ENCODE results near the gene KLK14. TPM values are rescaled to one million over a fixed set of nuclear protein-coding genes. Genes with fewer than 3 reads are reported as not detected.
A peak's percentile ranks its signal among the peaks of the same experiment; 100 is the strongest.

KLK14 gene
- total and polyA plus RNA-seq, 2 of the 8 experiments (the other 6 are each of a cell fraction or from before 2014, with no cell fraction given), result 0.09 to 1.2 TPM

DNA sequence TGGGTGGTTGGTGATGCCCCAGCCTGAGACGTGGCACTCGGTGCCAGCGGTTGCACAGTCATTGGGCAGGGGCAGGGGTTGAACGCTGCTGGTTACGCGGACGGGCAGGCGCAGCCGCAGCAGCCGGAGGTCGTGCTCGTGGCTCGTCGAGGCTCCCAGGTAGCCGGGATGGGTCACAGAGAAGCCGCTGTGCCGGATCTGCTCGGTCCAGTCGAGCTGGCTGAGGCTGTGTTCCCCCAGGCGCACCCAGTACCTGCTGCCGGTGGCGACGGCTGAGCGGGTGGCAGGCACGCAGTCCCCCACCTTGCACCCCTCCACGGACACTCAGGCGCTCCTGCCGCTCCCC is 50.8 kb downstream of the KLK14 start:
- Histone ChIP-seq H4K20me1 (replicated peaks in 1 of 2; ENCODE audit: control insufficient read depth in 1 of 2, insufficient read depth in 2 of 2, low read length in 2 of 2) (no peaks in the 10 kb centered on the region), H3K14ac (ENCODE audit: insufficient read length) (no peak overlapping the region), H3K9me3 (ENCODE audit: insufficient read depth in 2 of 2, low read depth in 1 of 2, low read length in 1 of 2) (no peaks in the 10 kb centered on the region), H2BK15ac (ENCODE audit: low read length) (no peak overlapping the region), H3K27ac (ENCODE audit: low read depth, low read length) (no peak overlapping the region), H3K56ac (replicated peaks; ENCODE audit: insufficient read length, low read depth, low read length) (no peak overlapping the region), H3K27me3 (replicated peaks in 1 of 4; ENCODE audit: control insufficient read depth in 3 of 4, extremely low read depth in 1 of 4, insufficient read depth in 3 of 4, low read length in 3 of 4) (no peaks in the 10 kb centered on the region; a peak in 1 of 7 replicates), H3K79me1 (ENCODE audit: low read depth, low read length) (no peaks in the 10 kb centered on the region; the same call in 1 of the 2 replicates), H4K5ac (ENCODE audit: insufficient read length, low read depth, low read length) (no peak overlapping the region), H3K4me3 (ENCODE audit: extremely low read depth in 1 of 4, insufficient read depth in 2 of 4, low read depth in 3 of 4, low read length in 4 of 4) (no peak overlapping the region), H3K4me2 (ENCODE audit: insufficient read depth in 1 of 2, low read depth in 2 of 2, low read length in 2 of 2) (no peak overlapping the region), H2BK20ac (ENCODE audit: low read length) (no peak overlapping the region), H2AFZ (ENCODE audit: low read length) (no peak overlapping the region), H4K8ac (ENCODE audit: extremely low read depth, insufficient read depth, low read length) (peak overlapping the region; percentile 16; the same call in 1 of the 2 replicates), H4K91ac (replicated peaks; ENCODE audit: insufficient read length, low read length) (no peak overlapping the region), H2AK5ac (ENCODE audit: low read depth, low read length) (no peak overlapping the region), H3K18ac (ENCODE audit: extremely low read depth, low read length) (no peak overlapping the region), H2BK5ac (ENCODE audit: low read depth, low read length) (no peak overlapping the region), H2BK120ac (replicated peaks; ENCODE audit: low read depth, low read length) (no peak overlapping the region), H2BK12ac (ENCODE audit: low read depth, low read length) (no peak overlapping the region), H3K79me2 (ENCODE audit: control insufficient read depth in 1 of 2, insufficient read depth in 2 of 2, low read length in 2 of 2) (no peaks in the 10 kb centered on the region), H3K4ac (replicated peaks; ENCODE audit: insufficient read length, low read depth, low read length) (no peak overlapping the region), H3K23ac (ENCODE audit: insufficient read length) (no peak overlapping the region), H3K4me1 (replicated peaks in 1 of 4; ENCODE audit: control insufficient read depth in 3 of 4, insufficient read depth in 4 of 4, low read length in 3 of 4) (peaks cover 0 to 11% (median 7%) of the 10 kb centered on the region in 4 experiments; a peak in 5 of 7 replicates), H3K36me3 (ENCODE audit: control insufficient read depth in 2 of 4, insufficient read depth in 4 of 4, low read length in 3 of 4) (no peaks in the 10 kb centered on the region), H3K23me2 (ENCODE audit: low read depth, low read length) (no peaks in the 10 kb centered on the region), H3K9ac (replicated peaks in 1 of 4; ENCODE audit: extremely low read depth in 1 of 4, low read depth in 3 of 4, low read length in 3 of 4) (no peak overlapping the region)
- WGBS, 2 experiments (ENCODE audit: extremely low coverage in 1 of 2, insufficient coverage in 1 of 2, insufficient read length in 1 of 2, insufficient replicate concordance in 2 of 2, low coverage in 1 of 2, low lambda C conversion rate in 2 of 2, missing lambda C conversion rate in 1 of 2), result 94% methylated on average over 26 of the region's 28 CpGs; no CpG with 5 or more reads in 1 of the 2 experiments
- ChIA-PET POLR2A (ENCODE audit: partially characterized antibody) (no interaction called here), CTCF (ENCODE audit: partially characterized antibody) (interaction anchor here (2.4 kb wide), 1 partner anchor 64 kb away, joined by 10 read pairs; no protein-coding TSS in a partner anchor)
- no peak for DNase-seq (ENCODE audit: low read depth in 1 of 2, low spot score in 2 of 2)
- no peak for FAIRE-seq
- no peak for TF ChIP-seq TBP (IDR thresholded peaks at IDR 0.05; ENCODE audit: low read depth, low read length)
- no peak for TF ChIP-seq RBBP5 (IDR thresholded peaks at IDR 0.05; ENCODE audit: borderline replicate concordance, low read depth, low read length)
- no peak for TF ChIP-seq EP300 (IDR thresholded peaks at IDR 0.05; ENCODE audit: borderline replicate concordance in 1 of 2, low read depth in 2 of 2, low read length in 2 of 2)
- TF ChIP-seq, protein P1, sequence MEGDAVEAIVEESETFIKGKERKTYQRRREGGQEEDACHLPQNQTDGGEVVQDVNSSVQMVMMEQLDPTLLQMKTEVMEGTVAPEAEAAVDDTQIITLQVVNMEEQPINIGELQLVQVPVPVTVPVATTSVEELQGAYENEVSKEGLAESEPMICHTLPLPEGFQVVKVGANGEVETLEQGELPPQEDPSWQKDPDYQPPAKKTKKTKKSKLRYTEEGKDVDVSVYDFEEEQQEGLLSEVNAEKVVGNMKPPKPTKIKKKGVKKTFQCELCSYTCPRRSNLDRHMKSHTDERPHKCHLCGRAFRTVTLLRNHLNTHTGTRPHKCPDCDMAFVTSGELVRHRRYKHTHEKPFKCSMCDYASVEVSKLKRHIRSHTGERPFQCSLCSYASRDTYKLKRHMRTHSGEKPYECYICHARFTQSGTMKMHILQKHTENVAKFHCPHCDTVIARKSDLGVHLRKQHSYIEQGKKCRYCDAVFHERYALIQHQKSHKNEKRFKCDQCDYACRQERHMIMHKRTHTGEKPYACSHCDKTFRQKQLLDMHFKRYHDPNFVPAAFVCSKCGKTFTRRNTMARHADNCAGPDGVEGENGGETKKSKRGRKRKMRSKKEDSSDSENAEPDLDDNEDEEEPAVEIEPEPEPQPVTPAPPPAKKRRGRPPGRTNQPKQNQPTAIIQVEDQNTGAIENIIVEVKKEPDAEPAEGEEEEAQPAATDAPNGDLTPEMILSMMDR (IDR thresholded peaks at IDR 0.05; ENCODE audit: control extremely low read depth in 1 of 3, insufficient read depth in 1 of 3, low read depth in 1 of 3, low read length in 3 of 3), result no peak
- TF ChIP-seq, protein P2, sequence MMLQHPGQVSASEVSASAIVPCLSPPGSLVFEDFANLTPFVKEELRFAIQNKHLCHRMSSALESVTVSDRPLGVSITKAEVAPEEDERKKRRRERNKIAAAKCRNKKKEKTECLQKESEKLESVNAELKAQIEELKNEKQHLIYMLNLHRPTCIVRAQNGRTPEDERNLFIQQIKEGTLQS (IDR thresholded peaks at IDR 0.05; ENCODE audit: insufficient read depth, low read depth, low read length), result no peak
- TF ChIP-seq POLR2AphosphoS5 (IDR thresholded peaks at IDR 0.05; ENCODE audit: low read depth, low read length), result no peak
- TF ChIP-seq CHD1 (IDR thresholded peaks at IDR 0.05; ENCODE audit: low read depth, low read length), result no peak
- TF ChIP-seq HDAC6 (IDR thresholded peaks at IDR 0.05; ENCODE audit: low read depth, low read length), result no peak
- no peak for TF ChIP-seq FOSL1 (IDR thresholded peaks at IDR 0.05; ENCODE audit: insufficient read depth, low read depth, low read length)
- no peak for TF ChIP-seq GTF2F1 (IDR thresholded peaks at IDR 0.05; ENCODE audit: borderline replicate concordance, low read depth, low read length)
- no peak for TF ChIP-seq CHD2 (IDR thresholded peaks at IDR 0.05; ENCODE audit: low read length)
